Epithelial cell of esophagus (primary cell): Measurements from ENCODE around the gene CSTF3.
A peak's percentile ranks its signal among the peaks of the same experiment; 100 is the strongest.
"Not testable (repeated sequence)": the region's sequence is repeated elsewhere in the genome, so short reads cannot be mapped to it uniquely, and the experiment has no call there.

ENCODE experiments used
- DNase-seq: peaks from one replicate; pipeline ENCODE4 v3.0.0; 2010; ENCODE audit warnings: low read depth
- H3K4me3 ChIP-seq: 2 replicates; pipeline ENCODE4 v1.5.1; 2011; ENCODE audit warnings: mild to moderate bottlenecking, low read length, control low read depth
- TF ChIP-seq, protein P1 (sequence below): IDR thresholded peaks from 2 replicates; pipeline ENCODE4 v1.5.1; 2011; ENCODE audit warnings: low read depth, mild to moderate bottlenecking, low read length, control low read depth, inconsistent platforms; ENCODE audit not compliant: insufficient read depth; ENCODE audit errors: missing control alignments

The CSTF3 gene

DNA sequence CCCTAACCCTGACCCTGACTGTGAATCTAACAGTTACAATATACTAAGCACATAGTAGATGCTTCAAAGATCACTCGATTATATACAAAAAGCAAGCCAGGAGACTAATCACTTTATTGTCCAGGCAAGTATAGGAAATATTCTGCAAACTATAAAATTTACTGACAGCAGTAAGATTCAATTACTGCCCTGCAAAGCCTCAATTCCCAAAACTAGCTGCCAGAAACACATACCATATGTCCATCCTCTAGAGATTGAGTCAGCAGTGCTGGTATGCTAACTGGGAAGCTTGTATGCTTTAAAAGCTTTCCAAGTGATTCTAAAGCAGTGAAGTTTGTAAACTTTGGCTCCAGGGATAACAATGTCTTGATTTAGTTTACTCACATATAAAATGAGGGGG, 26.1 kb downstream of the CSTF3 start:
- TF ChIP-seq, protein P1, sequence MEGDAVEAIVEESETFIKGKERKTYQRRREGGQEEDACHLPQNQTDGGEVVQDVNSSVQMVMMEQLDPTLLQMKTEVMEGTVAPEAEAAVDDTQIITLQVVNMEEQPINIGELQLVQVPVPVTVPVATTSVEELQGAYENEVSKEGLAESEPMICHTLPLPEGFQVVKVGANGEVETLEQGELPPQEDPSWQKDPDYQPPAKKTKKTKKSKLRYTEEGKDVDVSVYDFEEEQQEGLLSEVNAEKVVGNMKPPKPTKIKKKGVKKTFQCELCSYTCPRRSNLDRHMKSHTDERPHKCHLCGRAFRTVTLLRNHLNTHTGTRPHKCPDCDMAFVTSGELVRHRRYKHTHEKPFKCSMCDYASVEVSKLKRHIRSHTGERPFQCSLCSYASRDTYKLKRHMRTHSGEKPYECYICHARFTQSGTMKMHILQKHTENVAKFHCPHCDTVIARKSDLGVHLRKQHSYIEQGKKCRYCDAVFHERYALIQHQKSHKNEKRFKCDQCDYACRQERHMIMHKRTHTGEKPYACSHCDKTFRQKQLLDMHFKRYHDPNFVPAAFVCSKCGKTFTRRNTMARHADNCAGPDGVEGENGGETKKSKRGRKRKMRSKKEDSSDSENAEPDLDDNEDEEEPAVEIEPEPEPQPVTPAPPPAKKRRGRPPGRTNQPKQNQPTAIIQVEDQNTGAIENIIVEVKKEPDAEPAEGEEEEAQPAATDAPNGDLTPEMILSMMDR, result no peak
- no peak for DNase-seq
- no peak overlapping the region for H3K4me3 ChIP-seq

DNA sequence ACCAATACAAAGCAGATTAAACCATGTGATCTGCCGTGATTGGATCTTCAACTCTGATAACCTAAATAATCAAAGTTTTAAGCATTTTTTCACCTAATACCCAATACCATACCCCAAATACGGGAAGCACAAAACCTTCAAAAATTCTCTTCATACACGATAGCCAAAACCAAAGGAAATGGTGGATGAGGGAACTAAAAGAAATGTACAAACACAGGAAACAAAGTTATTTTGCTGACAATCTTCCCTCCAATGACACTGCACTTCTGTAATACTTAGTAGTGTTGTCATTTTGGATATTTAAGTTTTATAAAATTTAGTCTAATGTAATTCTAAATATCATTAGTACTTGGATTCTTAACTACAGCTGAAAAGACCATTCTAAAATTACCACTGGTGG, 27.0 kb downstream of the CSTF3 start:
- TF ChIP-seq, protein P1, result no peak
- no peak for DNase-seq

DNA sequence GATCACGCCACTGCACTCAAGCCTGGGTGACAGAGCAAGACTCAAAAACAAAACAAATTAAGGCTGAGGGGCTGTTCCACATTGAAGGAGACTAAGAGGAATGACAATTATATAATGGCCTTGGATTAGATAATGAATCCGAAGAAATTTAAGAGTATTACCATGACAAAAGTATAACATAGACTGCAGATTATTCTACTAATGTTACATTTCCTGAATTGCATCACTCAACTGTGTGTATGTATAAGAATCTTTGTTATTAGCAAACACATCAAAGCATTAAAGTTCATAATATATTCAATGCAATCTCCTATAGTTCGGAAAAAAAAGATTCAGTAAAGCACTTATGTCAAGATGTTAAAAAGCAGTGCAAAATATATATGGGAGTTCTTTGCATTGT, 27.5 kb downstream of the CSTF3 start:
- no peak for DNase-seq
- TF ChIP-seq, protein P1, result no peak
- H3K4me3 ChIP-seq, result no peak overlapping the region

More for the DNA sequence above, 27.0 kb downstream of the CSTF3 start:
- no peak overlapping the region for H3K4me3 ChIP-seq

DNA sequence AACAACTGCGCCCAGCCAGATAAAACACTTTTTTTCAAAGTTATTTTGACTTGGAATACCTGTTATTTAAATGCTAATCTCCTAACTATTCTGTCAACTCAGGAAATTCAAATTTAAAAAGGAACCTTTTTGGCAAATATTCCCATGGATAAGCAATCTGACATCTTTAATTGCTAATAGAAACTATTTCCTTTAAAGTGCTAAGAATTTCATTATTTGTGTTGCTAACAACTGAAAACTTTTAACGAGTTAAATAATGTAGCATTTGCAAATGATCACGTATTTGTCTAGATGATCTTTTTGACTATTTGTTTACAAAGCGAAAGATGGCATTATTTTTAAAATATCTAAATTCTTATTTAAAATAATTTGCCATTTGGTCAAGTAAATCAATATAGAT, 28.8 kb downstream of the CSTF3 start:
- TF ChIP-seq, protein P1, result no peak
- no peak overlapping the region for H3K4me3 ChIP-seq
- no peak for DNase-seq

DNA sequence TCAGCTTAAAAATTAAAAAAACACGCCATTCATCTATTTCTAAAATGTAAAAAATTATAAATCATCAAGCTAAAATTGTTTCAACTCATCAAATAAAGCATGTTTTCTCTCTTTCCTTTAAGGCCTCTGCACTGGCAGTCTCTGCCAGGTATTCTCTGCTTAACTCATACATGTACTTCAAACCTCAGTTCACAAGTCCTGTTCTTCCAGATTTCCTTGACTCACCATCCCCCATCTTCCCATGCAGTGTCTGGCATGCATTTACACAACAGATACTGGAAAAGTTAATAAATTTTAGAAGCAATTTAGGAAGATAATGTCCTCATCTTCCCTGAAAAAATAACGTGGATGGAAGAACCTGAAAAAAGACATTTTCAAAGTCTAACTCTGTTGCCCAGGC, 32.5 kb downstream of the CSTF3 start:
- DNase-seq, result peak; percentile 83
- H3K4me3 ChIP-seq, result no peak overlapping the region

DNA sequence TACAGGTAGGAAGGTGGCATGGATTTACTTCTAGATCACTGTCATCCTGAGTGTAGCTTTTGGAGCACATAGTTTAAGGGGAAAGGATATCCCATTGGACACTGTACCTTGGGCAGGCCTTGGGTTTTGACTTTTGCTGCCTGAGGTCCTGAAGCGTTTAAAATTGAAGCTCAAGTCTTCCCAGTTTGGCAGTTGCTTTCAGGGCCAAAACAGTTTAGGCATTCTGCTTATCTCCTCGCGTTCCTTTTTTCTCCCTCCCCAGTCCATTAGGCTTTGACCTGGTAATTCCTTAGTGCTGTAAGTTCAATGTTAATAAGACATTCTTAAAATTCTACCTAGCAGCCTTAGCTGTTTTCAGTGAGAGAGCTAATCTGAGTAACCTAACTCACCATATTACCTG, 35.7 kb downstream of the CSTF3 start:
- H3K4me3 ChIP-seq, result no peak overlapping the region
- TF ChIP-seq, protein P1, result no peak
- no peak for DNase-seq

More for the DNA sequence above, 32.5 kb downstream of the CSTF3 start:
- TF ChIP-seq, protein P1, result no peak

DNA sequence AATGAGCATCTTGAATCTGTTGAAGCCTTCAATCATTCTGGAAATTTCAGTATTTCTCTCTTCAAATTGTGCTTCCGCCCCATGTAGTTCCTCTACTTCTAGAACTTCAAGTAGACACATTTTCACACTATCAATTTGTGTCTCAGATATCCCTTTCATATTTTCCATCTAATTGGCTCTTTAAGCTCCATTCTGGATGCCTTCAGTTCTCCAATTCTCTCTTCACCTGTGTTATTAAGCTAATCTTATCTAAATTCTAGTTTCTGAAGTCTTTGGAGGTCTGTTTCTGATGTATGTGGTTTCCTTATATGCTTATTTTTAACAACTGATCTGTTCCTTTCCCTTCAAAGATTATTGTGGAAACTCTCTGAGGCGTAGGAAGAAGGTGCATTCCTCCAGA, 36.3 kb downstream of the CSTF3 start:
- TF ChIP-seq, protein P1, result no peak
- no peak for DNase-seq
- no peak overlapping the region for H3K4me3 ChIP-seq

DNA sequence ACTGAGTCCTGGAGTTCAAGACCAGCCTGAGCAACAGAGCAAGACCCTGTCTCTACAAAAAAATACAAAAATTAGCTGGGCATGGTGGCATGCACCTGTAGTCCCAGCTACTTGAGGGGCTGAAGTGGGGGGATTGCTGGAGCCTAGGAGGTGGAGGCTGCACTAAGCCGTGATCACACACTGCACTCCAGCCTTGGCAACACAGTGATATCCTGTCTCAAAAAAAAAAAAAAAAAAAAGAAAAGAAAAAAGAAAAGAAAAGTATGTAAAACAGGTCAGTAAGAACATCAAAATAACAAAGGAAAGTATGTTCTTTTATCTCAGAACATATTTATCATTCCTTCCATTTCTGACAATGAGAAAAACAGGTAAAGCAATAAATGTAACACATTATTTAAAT, 38.6 kb downstream of the CSTF3 start:
- not testable (repeated sequence) for H3K4me3 ChIP-seq

More for the DNA sequence above, 38.6 kb downstream of the CSTF3 start:
- not testable (repeated sequence) for DNase-seq
